ENCODE data around the gene DBNDD1. TPM values are rescaled to one million over a fixed set of nuclear protein-coding genes. Genes with fewer than 3 reads are reported as not detected.

DBNDD1 gene
- total and polyA plus RNA-seq, 4 donors: 0.09 to 1.5 (median 0.82) TPM

GRCh38 chr16:89955001-89955685, 64.1 kb downstream of the DBNDD1 start:
- 96% methylated on average over 15 of the region's 15 CpGs for WGBS
- no peak for DNase-seq (ENCODE audit: low spot score)
- H3K9ac ChIP-seq (ENCODE audit: low read depth in 1 of 2, low read length in 2 of 2): no peak overlapping the region
- peaks cover 2 to 23% (median 3%) of the 10 kb centered on the region in 4 donors for H3K36me3 ChIP-seq (ENCODE audit: control insufficient read depth in 4 of 4, insufficient read depth in 3 of 4, low read depth in 1 of 4, low read length in 3 of 4)
- TF ChIP-seq, protein P1, sequence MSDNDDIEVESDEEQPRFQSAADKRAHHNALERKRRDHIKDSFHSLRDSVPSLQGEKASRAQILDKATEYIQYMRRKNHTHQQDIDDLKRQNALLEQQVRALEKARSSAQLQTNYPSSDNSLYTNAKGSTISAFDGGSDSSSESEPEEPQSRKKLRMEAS (IDR thresholded peaks at IDR 0.05): no peak
- TF ChIP-seq HNF4A (conservative IDR thresholded peaks at IDR 0.05): no peak
- no peak for TF ChIP-seq GABPA (IDR thresholded peaks at IDR 0.05 in 1 of 2, conservative IDR thresholded peaks at IDR 0.05 in 1 of 2)
- TF ChIP-seq NR2F2 (IDR thresholded peaks at IDR 0.05): no peak
- TF ChIP-seq RXRA (IDR thresholded peaks at IDR 0.05): no peak
- no peak for TF ChIP-seq EGR1 (IDR thresholded peaks at IDR 0.05; ENCODE audit: low read depth in 2 of 2)
- TF ChIP-seq FOXA1 (IDR thresholded peaks at IDR 0.05): no peak
- no peak for TF ChIP-seq RAD21 (IDR thresholded peaks at IDR 0.05)
- TF ChIP-seq REST (IDR thresholded peaks at IDR 0.05): no peak
- TF ChIP-seq SP1 (IDR thresholded peaks at IDR 0.05): no peak
- TF ChIP-seq JUND (IDR thresholded peaks at IDR 0.05): no peak
- TF ChIP-seq FOXA2 (IDR thresholded peaks at IDR 0.05): no peak
- TF ChIP-seq, protein P2, sequence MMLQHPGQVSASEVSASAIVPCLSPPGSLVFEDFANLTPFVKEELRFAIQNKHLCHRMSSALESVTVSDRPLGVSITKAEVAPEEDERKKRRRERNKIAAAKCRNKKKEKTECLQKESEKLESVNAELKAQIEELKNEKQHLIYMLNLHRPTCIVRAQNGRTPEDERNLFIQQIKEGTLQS (IDR thresholded peaks at IDR 0.05): no peak
- no peak for TF ChIP-seq YY1 (IDR thresholded peaks at IDR 0.05)
- TF ChIP-seq CTCF (IDR thresholded peaks at IDR 0.05; ENCODE audit: low read depth, low read length, missing input control): no peak
- TF ChIP-seq HNF4G (IDR thresholded peaks at IDR 0.05): no peak
- no peak for TF ChIP-seq TAF1 (conservative IDR thresholded peaks at IDR 0.05)
- no peak for TF ChIP-seq ZBTB33 (IDR thresholded peaks at IDR 0.05)
- no peaks in the 10 kb centered on the region for H3K9me3 ChIP-seq (ENCODE audit: control insufficient read depth in 4 of 4, low read length in 3 of 4)
- no peaks in the 10 kb centered on the region for H3K4me1 ChIP-seq (ENCODE audit: control insufficient read depth in 4 of 4, insufficient read depth in 4 of 4, low read length in 3 of 4)
- no peaks in the 10 kb centered on the region for H3K27me3 ChIP-seq (ENCODE audit: control insufficient read depth in 4 of 4, insufficient read depth in 4 of 4, low read length in 3 of 4)
- no peak overlapping the region for H3K27ac ChIP-seq (ENCODE audit: low read depth in 1 of 2, low read length in 2 of 2)
- no peak overlapping the region for H3K4me3 ChIP-seq (ENCODE audit: low read depth in 1 of 3, low read length in 3 of 3)

Other genes starting within 250 kb of the DBNDD1 start
- gene FANCA, start 202.8 kb downstream of the DBNDD1 start, total RNA-seq: 10 to 100 TPM in 1 of 2 donors, 1 to 10 TPM in 1; 5.9 to 21.0 TPM
- 1 to 10 TPM; 5.3 to 5.8 TPM for gene FANCA, start 202.8 kb downstream of the DBNDD1 start, polyA plus RNA-seq
- gene SPIRE2, start 191.0 kb downstream of the DBNDD1 start, total RNA-seq: 1 to 10 TPM; 3.2 to 7.2 TPM
- gene SPIRE2, start 191.0 kb downstream of the DBNDD1 start, polyA plus RNA-seq: 1 to 10 TPM; 1.7 to 2.6 TPM
- gene TCF25, start 145.9 kb downstream of the DBNDD1 start, total RNA-seq: 10 to 100 TPM; 59.6 to 98.8 TPM
- gene TCF25, start 145.9 kb downstream of the DBNDD1 start, polyA plus RNA-seq: 10 to 100 TPM; 60.8 to 92.7 TPM
- 1 to 10 TPM in 1 of 2 donors, under 1 TPM in 1; 0.19 to 3.3 TPM for gene MC1R, start 100.6 kb downstream of the DBNDD1 start, total RNA-seq
- under 1 TPM; 0.24 to 0.37 TPM for gene MC1R, start 100.6 kb downstream of the DBNDD1 start, polyA plus RNA-seq
- under 1 TPM; 0.25 to 0.89 TPM for gene TUBB3, start 96.1 kb downstream of the DBNDD1 start, total RNA-seq
- under 1 TPM in 1 of 2 donors, not detected in 1; 0.17 TPM for gene TUBB3, start 96.1 kb downstream of the DBNDD1 start, polyA plus RNA-seq
- gene DEF8, start 70.7 kb downstream of the DBNDD1 start, total RNA-seq: 10 to 100 TPM; 20.0 to 47.4 TPM
- 10 to 100 TPM; 23.9 to 32.9 TPM for gene DEF8, start 70.7 kb downstream of the DBNDD1 start, polyA plus RNA-seq
- gene PRDM7, start 57.9 kb upstream of the DBNDD1 start, total RNA-seq: not detected
- not detected for gene PRDM7, start 57.9 kb upstream of the DBNDD1 start, polyA plus RNA-seq